Uterus (tissue), 2 donors: ENCODE results near the gene CFDP1.

Source experiments
- CTCF ChIP-seq, 4 experiments: fragments of 200-600 bp in 2 of 4; fragments of 450-650 bp in 2 of 4; sonication (generic) in 2 of 4; IDR thresholded peaks; one replicate each; pipeline ENCODE4 v1.5.1; 2016 to 2019; ENCODE audit warnings: antibody characterized with exemption in 4 of 4, mild to moderate bottlenecking in 2 of 4, moderate library complexity in 1 of 4
- POLR2A ChIP-seq, 2 donors: fragments of 450-650 bp; IDR thresholded peaks; one replicate each; pipeline ENCODE4 v1.6.1; 2016; ENCODE audit warnings: antibody characterized with exemption in 2 of 2, mild to moderate bottlenecking in 1 of 2, moderate library complexity in 1 of 2

- TF ChIP-seq POLR2A (IDR thresholded peaks at IDR 0.05) (no peak), CTCF (IDR thresholded peaks at IDR 0.05) (no peak)
These were observed 90.9 kb downstream of the CFDP1 start for GRCh38 chr16:75342308-75342811.
